H9 (cell line): Measurements from ENCODE around the gene MT1H. TPM values are rescaled to one million over a fixed set of nuclear protein-coding genes. Genes with fewer than 3 reads are reported as not detected.
"Not testable (repeated sequence)": the region's sequence is repeated elsewhere in the genome, so short reads cannot be mapped to it uniquely, and the experiment has no call there.

Source experiments
- DNase-seq: peaks from one replicate; pipeline ENCODE4 v3.0.0-alpha.2; 2017
- H2AFZ ChIP-seq: one replicate; pipeline ENCODE4 v1.6.1; 2013; ENCODE audit warnings: mild to moderate bottlenecking, low read length, control low read depth, moderate library complexity
- H2AK5ac ChIP-seq: 2 replicates; pipeline ENCODE4 v1.6.1; 2013; ENCODE audit warnings: low read length, control low read depth, mixed read lengths; ENCODE audit not compliant: insufficient read length
- H2BK120ac ChIP-seq: one replicate; pipeline ENCODE4 v1.6.1; 2013; ENCODE audit warnings: low read depth, mild to moderate bottlenecking, low read length, control low read depth, inconsistent platforms; ENCODE audit not compliant: poor library complexity, severe bottlenecking
- H2BK12ac ChIP-seq: 2 replicates; pipeline ENCODE4 v1.6.1; 2013; ENCODE audit warnings: low read length, control low read depth, mixed read lengths, low read depth; ENCODE audit not compliant: insufficient read length
- H2BK15ac ChIP-seq: 2 replicates; pipeline ENCODE4 v1.6.1; 2013; ENCODE audit warnings: low read depth, low read length, control low read depth
- H2BK20ac ChIP-seq: one replicate; pipeline ENCODE4 v1.6.1; 2013; ENCODE audit warnings: low read depth, mild to moderate bottlenecking, low read length, control low read depth, inconsistent platforms; ENCODE audit not compliant: poor library complexity, severe bottlenecking
- H2BK5ac ChIP-seq: 2 replicates; pipeline ENCODE4 v1.6.1; 2013; ENCODE audit warnings: low read length, control low read depth, mixed read lengths; ENCODE audit not compliant: insufficient read length
- H3K14ac ChIP-seq: 2 replicates; pipeline ENCODE4 v1.6.1; 2013; ENCODE audit warnings: low read length, control low read depth; ENCODE audit not compliant: insufficient read depth
- H3K18ac ChIP-seq: 2 replicates; pipeline ENCODE4 v1.6.1; 2013; ENCODE audit warnings: low read depth, mild to moderate bottlenecking, mixed read lengths, low read length, control low read depth; ENCODE audit not compliant: insufficient read length
- H3K23ac ChIP-seq: 2 replicates; pipeline ENCODE4 v1.6.1; 2013; ENCODE audit warnings: low read length, control low read depth, mixed read lengths, low read depth; ENCODE audit not compliant: insufficient read length
- H3K23me2 ChIP-seq: 2 replicates; pipeline ENCODE4 v1.6.1; 2013; ENCODE audit warnings: low read depth, mild to moderate bottlenecking, mixed read lengths, low read length, control low read depth; ENCODE audit not compliant: insufficient read length, poor library complexity, severe bottlenecking
- H3K27ac ChIP-seq: 2 replicates; pipeline ENCODE4 v1.5.1; 2013; ENCODE audit warnings: low read length, control low read depth, mixed read lengths, low read depth; ENCODE audit not compliant: insufficient read length
- H3K27me3 ChIP-seq: 2 replicates; pipeline ENCODE4 v1.6.1; 2013; ENCODE audit warnings: low read length, control low read depth, inconsistent platforms; ENCODE audit not compliant: insufficient read depth
- H3K4ac ChIP-seq: 2 replicates; pipeline ENCODE4 v1.6.1; 2013; ENCODE audit warnings: low read depth, mild to moderate bottlenecking, control low read depth, inconsistent platforms, low read length, moderate library complexity
- H3K4me1 ChIP-seq: 2 replicates; pipeline ENCODE4 v1.6.1; 2013; ENCODE audit warnings: low read length, control low read depth, inconsistent platforms; ENCODE audit not compliant: insufficient read depth
- H3K4me2 ChIP-seq: 2 replicates; pipeline ENCODE4 v1.6.1; 2013; ENCODE audit warnings: low read length, control low read depth, mixed read lengths; ENCODE audit not compliant: insufficient read length, insufficient read depth
- H3K56ac ChIP-seq: 2 replicates; pipeline ENCODE4 v1.6.1; 2013; ENCODE audit warnings: low read depth, mild to moderate bottlenecking, mixed read lengths, low read length, control low read depth; ENCODE audit not compliant: insufficient read length
- H3K79me1 ChIP-seq: 2 replicates; pipeline ENCODE4 v1.6.1; 2013; ENCODE audit warnings: low read depth, mild to moderate bottlenecking, moderate library complexity, low read length, control low read depth, inconsistent platforms; ENCODE audit not compliant: insufficient read depth, poor library complexity, severe bottlenecking
- H3K79me2 ChIP-seq: 2 replicates; pipeline ENCODE4 v1.6.1; 2013; ENCODE audit warnings: low read length, control low read depth, inconsistent platforms; ENCODE audit not compliant: insufficient read depth
- H3K9ac ChIP-seq: 2 replicates; pipeline ENCODE4 v1.6.1; 2013; ENCODE audit warnings: low read length, control low read depth, mixed read lengths; ENCODE audit not compliant: insufficient read length; ENCODE audit errors: extremely low read depth
- H3K9me3 ChIP-seq: one replicate; pipeline ENCODE4 v1.6.1; 2013; ENCODE audit warnings: low read depth, low read length, inconsistent platforms; ENCODE audit not compliant: control insufficient read depth
- H3T11ph ChIP-seq: one replicate; pipeline ENCODE4 v1.6.1; 2013; ENCODE audit warnings: mild to moderate bottlenecking, low read length, control low read depth, inconsistent platforms
- H4K20me1 ChIP-seq: one replicate; pipeline ENCODE4 v1.6.1; 2013; ENCODE audit not compliant: control insufficient read depth, insufficient read length, insufficient read depth
- H4K5ac ChIP-seq: 2 replicates; pipeline ENCODE4 v1.6.1; 2013; ENCODE audit warnings: low read depth, mild to moderate bottlenecking, mixed read lengths, low read length, control low read depth; ENCODE audit not compliant: insufficient read length
- H4K8ac ChIP-seq: replicated peaks from 2 replicates; pipeline ENCODE4 v1.6.1; 2013; ENCODE audit warnings: low read length, control low read depth, mixed read lengths, low read depth; ENCODE audit not compliant: insufficient read length
- H4K91ac ChIP-seq: 2 replicates; pipeline ENCODE4 v1.6.1; 2013; ENCODE audit warnings: low read depth, mild to moderate bottlenecking, moderate library complexity, mixed read lengths, low read length, control low read depth; ENCODE audit not compliant: insufficient read length
- H3K27ac Mint-ChIP-seq, 3 experiments: 2 replicates in 2 of 3; 3 replicates in 1 of 3; pipeline ENCODE4 v1.8.0; 2020 to 2021; ENCODE audit warnings: mixed read lengths in 3 of 3, mild to moderate bottlenecking in 1 of 3, moderate library complexity in 1 of 3
- H3K27me3 Mint-ChIP-seq: 2 replicates; pipeline ENCODE4 v1.8.0; 2021; ENCODE audit warnings: low read depth, mild to moderate bottlenecking, moderate library complexity, mixed read lengths
- H3K36me3 Mint-ChIP-seq, 3 experiments: 2 replicates in 2 of 3; 3 replicates in 1 of 3; pipeline ENCODE4 v1.8.0; 2020 to 2021; ENCODE audit warnings: low read depth in 3 of 3, mixed read lengths in 3 of 3; ENCODE audit not compliant: insufficient read depth in 1 of 3
- H3K4me1 Mint-ChIP-seq, 2 experiments: 2 replicates each; pipeline ENCODE4 v1.8.0; 2020; ENCODE audit warnings: mixed read lengths in 2 of 2
- H3K4me3 Mint-ChIP-seq, 2 experiments: 2 replicates in 1 of 2; 3 replicates in 1 of 2; pipeline ENCODE4 v1.8.0; 2020 to 2021; ENCODE audit warnings: mild to moderate bottlenecking in 2 of 2, mixed read lengths in 2 of 2, moderate library complexity in 1 of 2
- H3K9me3 Mint-ChIP-seq, 2 experiments: 2 replicates in 1 of 2; 3 replicates in 1 of 2; pipeline ENCODE4 v1.8.0; 2020; ENCODE audit warnings: mild to moderate bottlenecking in 2 of 2, mixed read lengths in 2 of 2, moderate library complexity in 1 of 2
- WGBS: extraction: QIAGEN DNeasy Blood & Tissue Kit; methylation state at CpG from one replicate; pipeline ENCODE4 v1.1.7; 2013; ENCODE audit warnings: missing lambda C conversion rate, low lambda C conversion rate, mixed read lengths; ENCODE audit not compliant: insufficient read length; ENCODE audit errors: extremely low coverage; 5-methylcytosine and 5-hydroxymethylcytosine counted together
- total RNA-seq: library from RNA; stranded (reverse); gene quantifications from 2 replicates; pipeline ENCODE4 v1.2.1, GENCODE V29; 2021
- TF ChIP-seq, protein P1 (sequence below): fragments of 200-600 bp; sonication (generic); conservative IDR thresholded peaks from 3 replicates; pipeline ENCODE4 v1.8.0; 2021; ENCODE audit warnings: antibody characterized with exemption, mild to moderate bottlenecking

Gene MT1H
- total RNA-seq, 1 experiment from 2014 or later, result 12.5 TPM

DNA sequence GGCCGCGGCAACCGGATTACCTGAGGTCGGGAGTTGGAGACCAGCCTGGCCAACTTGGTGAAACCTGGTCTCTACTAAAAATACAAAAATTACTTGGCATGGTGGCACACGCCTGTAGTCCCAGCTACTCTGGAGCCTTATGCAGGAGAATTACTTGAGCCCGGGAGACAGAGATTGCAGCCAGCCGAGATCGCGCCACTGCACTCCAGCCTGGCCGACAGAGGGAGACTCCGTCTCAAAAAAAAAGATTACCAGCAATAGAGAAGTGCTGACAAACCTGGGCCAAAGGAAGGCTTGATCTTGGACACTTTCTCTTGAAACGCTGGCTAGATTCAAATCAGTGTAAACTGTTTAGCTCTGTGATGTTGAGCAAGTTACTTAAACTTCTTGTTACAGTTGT is 4.3 kb downstream of the MT1H start:
- Mint-ChIP-seq H3K4me1 (peaks cover 28 to 44% of the 10 kb centered on the region in 2 experiments), H3K27me3 (peaks cover 63% of the 10 kb centered on the region), H3K4me3 (peak overlapping the region in 1 of 2 experiments; percentile 43; a peak in 1 of 5 replicates), H3K36me3 (no peaks in the 10 kb centered on the region), H3K9me3 (no peaks in the 10 kb centered on the region; a peak in 1 of 5 replicates), H3K27ac (peak overlapping the region in 1 of 3 experiments; percentile 42; a peak in 3 of 7 replicates)
- Histone ChIP-seq H3K4me2 (no peak overlapping the region), H3K79me1 (no peaks in the 10 kb centered on the region), H4K8ac (no peak overlapping the region), H3K23ac (no peak overlapping the region), H4K5ac (no peak overlapping the region), H4K20me1 (no peaks in the 10 kb centered on the region), H3K79me2 (no peaks in the 10 kb centered on the region), H3K18ac (no peak overlapping the region), H3K4ac (no peak overlapping the region), H3K56ac (no peak overlapping the region), H3K14ac (no peak overlapping the region), H3K27ac (no peak overlapping the region), H3K4me1 (0 out of 2 replicates have a peak, but pooled peaks cover 2% of the 10 kb centered on the region), H3K9ac (no peak overlapping the region), H3K27me3 (peaks cover 21% of the 10 kb centered on the region), H2BK5ac (no peak overlapping the region), H2BK12ac (no peak overlapping the region), H2BK20ac (no peak overlapping the region), H2AK5ac (no peak overlapping the region), H3K23me2 (peaks cover 11% of the 10 kb centered on the region), H3K9me3 (no peaks in the 10 kb centered on the region), H4K91ac (no peak overlapping the region), H2BK120ac (no peak overlapping the region), H2AFZ (no peak overlapping the region), H2BK15ac (no peak overlapping the region), H3T11ph (no peak overlapping the region)
- peak; percentile 67 for DNase-seq
- TF ChIP-seq, protein P1, sequence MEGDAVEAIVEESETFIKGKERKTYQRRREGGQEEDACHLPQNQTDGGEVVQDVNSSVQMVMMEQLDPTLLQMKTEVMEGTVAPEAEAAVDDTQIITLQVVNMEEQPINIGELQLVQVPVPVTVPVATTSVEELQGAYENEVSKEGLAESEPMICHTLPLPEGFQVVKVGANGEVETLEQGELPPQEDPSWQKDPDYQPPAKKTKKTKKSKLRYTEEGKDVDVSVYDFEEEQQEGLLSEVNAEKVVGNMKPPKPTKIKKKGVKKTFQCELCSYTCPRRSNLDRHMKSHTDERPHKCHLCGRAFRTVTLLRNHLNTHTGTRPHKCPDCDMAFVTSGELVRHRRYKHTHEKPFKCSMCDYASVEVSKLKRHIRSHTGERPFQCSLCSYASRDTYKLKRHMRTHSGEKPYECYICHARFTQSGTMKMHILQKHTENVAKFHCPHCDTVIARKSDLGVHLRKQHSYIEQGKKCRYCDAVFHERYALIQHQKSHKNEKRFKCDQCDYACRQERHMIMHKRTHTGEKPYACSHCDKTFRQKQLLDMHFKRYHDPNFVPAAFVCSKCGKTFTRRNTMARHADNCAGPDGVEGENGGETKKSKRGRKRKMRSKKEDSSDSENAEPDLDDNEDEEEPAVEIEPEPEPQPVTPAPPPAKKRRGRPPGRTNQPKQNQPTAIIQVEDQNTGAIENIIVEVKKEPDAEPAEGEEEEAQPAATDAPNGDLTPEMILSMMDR, result peak; percentile 77
- WGBS, result no CpG with 5 or more reads among the region's 12 CpGs

DNA sequence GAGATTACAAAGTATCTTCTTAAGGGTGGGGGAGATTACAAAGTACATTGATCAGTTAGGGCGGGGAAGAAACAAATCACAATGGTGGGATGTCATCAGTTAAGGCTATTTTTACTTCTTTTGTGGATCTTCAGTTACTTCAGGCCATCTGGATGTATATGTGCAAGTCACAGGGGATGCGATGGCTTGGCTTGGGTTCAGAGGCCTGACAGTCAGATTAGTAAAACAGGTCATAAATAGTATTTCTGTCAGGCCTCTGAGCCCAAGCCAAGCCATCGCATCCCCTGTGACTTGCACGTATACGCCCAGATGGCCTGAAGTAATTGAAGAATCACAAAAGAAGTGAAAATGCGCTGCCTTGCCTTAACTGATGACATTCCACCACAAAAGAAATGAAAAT is 5.0 kb downstream of the MT1H start:
- not testable (repeated sequence) for H3K79me1 ChIP-seq, H2AK5ac ChIP-seq, H3K9ac ChIP-seq, H4K5ac ChIP-seq, DNase-seq, H3K27ac ChIP-seq, H3K9me3 ChIP-seq, H2BK20ac ChIP-seq, H2BK15ac ChIP-seq, H2AFZ ChIP-seq, H3K14ac ChIP-seq, H3K9me3 Mint-ChIP-seq, H4K8ac ChIP-seq, H3K4me2 ChIP-seq, H3K23ac ChIP-seq, H2BK120ac ChIP-seq, H4K91ac ChIP-seq, H4K20me1 ChIP-seq, H3K56ac ChIP-seq, H3K4ac ChIP-seq, H3K4me1 ChIP-seq, H3K79me2 ChIP-seq, H3T11ph ChIP-seq, H3K36me3 Mint-ChIP-seq, H3K18ac ChIP-seq, H2BK12ac ChIP-seq, H2BK5ac ChIP-seq
- Mint-ChIP-seq H3K27me3 (peaks cover 57% of the 10 kb centered on the region), H3K4me3 (peak overlapping the region in 1 of 2 experiments; percentile 43; a peak in 2 of 5 replicates), H3K4me1 (peaks cover 28 to 39% of the 10 kb centered on the region in 2 experiments), H3K27ac (peak overlapping the region in 1 of 3 experiments; percentile 42; a peak in 3 of 7 replicates)
- H3K27me3 ChIP-seq, result peaks cover 15% of the 10 kb centered on the region
- H3K23me2 ChIP-seq, result peaks cover 11% of the 10 kb centered on the region
- WGBS, result no CpG with 5 or more reads among the region's 6 CpGs
